GM18517 (cell line): Measurements from ENCODE around the gene FYN.

ENCODE experiments used
- ATAC-seq: cut with Tn5 transposase; IDR thresholded peaks from one replicate; pipeline ENCODE4 v1.9.1; 2021; ENCODE audit warnings: mild to moderate bottlenecking, moderate library complexity; ENCODE audit not compliant: unreplicated experiment

FYN gene

GRCh38 chr6:111714416-111715270 is 158.6 kb downstream of the FYN start:
- no peak for ATAC-seq

GRCh38 chr6:111713811-111714210 is 159.4 kb downstream of the FYN start:
- no peak for ATAC-seq

- no peak for ATAC-seq
Measured at GRCh38 chr6:111713236-111713635, 160.0 kb downstream of the FYN start.

GRCh38 chr6:111711984-111712752 is 161.1 kb downstream of the FYN start:
- ATAC-seq: no peak

- ATAC-seq: no peak
Measured at GRCh38 chr6:111711476-111711875, 161.8 kb downstream of the FYN start.

- ATAC-seq: no peak
Measured at GRCh38 chr6:111710911-111711310, 162.3 kb downstream of the FYN start.

- no peak for ATAC-seq
Measured at GRCh38 chr6:111710439-111710838, 162.8 kb downstream of the FYN start.

GRCh38 chr6:111709615-111710398 is 163.4 kb downstream of the FYN start:
- ATAC-seq: peak; percentile 95

GRCh38 chr6:111709201-111709600 is 164.1 kb downstream of the FYN start:
- no peak for ATAC-seq

GRCh38 chr6:111707773-111708172 is 165.5 kb downstream of the FYN start:
- ATAC-seq: no peak

- no peak for ATAC-seq
Measured at GRCh38 chr6:111706841-111707391, 166.3 kb downstream of the FYN start.

GRCh38 chr6:111703723-111704122 is 169.5 kb downstream of the FYN start:
- ATAC-seq: no peak

- ATAC-seq: no peak
Measured at GRCh38 chr6:111702268-111702667, 171.0 kb downstream of the FYN start.

- no peak for ATAC-seq
Measured at GRCh38 chr6:111701146-111701545, 172.1 kb downstream of the FYN start.

- ATAC-seq: no peak
Measured at GRCh38 chr6:111700135-111700690, 173.0 kb downstream of the FYN start.

GRCh38 chr6:111699123-111699522 is 174.1 kb downstream of the FYN start:
- ATAC-seq: no peak

- ATAC-seq: no peak
Measured at GRCh38 chr6:111696814-111697213, 176.4 kb downstream of the FYN start.

GRCh38 chr6:111692327-111693164 is 180.7 kb downstream of the FYN start:
- ATAC-seq: no peak

- ATAC-seq: no peak
Measured at GRCh38 chr6:111691345-111692225, 181.7 kb downstream of the FYN start.
